ENCODE measurements around the gene FOXP3.

The FOXP3 gene

DNA sequence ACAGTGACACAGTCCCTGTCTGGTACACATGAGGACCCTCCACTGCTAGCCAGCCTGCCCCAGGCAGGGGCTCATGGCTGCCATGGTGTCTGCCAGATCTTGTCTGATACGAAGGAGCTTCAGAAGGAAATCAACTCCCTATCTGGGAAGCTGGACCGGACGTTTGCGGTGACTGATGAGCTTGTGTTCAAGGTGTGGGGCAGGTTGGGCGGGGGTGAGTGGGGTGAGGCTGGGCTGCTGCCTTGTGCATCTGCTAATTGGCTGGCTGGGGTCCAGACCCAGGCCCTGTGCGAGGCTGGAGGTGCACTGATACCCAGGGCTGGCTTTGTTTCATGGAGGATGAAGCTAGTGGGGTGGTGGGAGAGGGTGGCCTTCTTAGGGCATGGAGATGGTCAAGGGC lies 15.4 kb downstream of the FOXP3 start:
- DNase-seq: no peak

DNA sequence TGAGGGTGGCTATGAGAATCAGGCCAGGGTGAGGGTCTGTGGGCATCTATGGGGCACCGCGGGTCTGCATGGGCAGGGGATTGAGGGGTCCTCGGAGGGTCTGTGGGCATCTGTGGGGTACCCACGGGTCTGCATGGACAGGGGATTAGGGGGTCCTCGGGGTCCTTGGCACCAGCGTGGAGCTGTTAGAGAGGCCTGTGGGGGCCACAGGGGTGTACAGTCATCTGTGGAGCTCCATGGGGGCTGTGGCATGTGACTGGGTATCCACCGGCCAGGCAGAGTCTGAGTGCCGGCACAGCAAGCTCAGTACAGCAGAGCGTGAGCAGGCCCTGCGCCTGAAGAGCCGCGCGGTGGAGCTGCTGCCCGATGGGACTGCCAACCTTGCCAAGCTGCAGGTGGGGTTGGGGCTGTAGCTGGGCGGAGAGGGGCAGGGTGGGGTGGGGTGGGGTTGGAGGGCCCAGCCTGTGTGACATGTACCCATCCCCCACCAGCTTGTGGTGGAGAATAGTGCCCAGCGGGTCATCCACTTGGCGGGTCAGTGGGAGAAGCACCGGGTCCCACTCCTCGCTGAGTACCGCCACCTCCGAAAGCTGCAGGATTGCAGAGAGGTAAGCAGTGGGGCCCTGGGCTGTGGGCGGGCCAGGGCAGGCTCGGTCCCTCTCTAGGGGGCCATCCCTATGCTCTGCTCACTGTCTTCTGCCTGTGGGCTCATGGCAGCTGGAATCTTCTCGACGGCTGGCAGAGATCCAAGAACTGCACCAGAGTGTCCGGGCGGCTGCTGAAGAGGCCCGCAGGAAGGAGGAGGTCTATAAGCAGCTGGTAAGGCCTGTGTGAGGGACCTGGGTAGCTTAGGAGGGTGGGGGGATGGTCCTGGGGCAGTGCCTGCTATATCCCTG lies 16.3 kb downstream of the FOXP3 start:
- no peak for DNase-seq

DNA sequence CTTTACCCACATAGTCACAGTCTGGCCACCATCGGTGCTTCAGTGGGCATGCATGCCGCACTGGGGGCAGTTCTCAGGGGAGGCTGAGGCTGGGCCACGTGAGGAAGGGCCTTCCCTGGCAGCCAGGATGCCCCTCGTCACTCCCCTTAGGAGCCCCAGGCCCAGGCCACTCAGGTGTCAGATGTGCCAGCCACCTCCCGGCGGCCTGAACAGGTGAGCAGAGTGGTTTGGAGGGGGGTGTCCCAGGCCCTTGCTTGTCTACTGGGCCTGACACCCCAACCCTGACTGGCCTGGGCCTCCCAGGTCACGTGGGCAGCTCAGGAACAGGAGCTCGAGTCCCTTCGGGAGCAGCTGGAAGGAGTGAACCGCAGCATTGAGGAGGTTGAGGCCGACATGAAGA lies 17.2 kb downstream of the FOXP3 start:
- DNase-seq: no peak

DNA sequence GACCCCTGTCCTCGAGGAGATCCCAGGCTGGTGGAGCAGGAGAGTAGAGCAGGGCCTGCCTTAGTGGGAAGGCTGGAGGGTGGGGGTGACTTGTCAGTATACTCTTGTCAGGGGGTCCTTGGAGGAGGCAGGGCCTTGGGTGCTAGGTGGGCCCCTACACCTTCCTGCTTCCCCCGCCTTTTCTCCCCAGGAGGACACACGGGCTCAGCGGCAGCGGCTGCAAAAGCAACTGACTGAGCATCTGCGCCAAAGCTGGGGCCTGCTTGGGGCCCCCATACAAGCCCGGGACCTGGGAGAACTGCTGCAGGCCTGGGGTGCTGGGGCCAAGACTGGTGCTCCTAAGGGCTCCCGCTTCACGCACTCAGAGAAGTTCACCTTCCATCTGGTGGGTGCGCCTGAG lies 18.0 kb downstream of the FOXP3 start:
- DNase-seq: no peak

DNA sequence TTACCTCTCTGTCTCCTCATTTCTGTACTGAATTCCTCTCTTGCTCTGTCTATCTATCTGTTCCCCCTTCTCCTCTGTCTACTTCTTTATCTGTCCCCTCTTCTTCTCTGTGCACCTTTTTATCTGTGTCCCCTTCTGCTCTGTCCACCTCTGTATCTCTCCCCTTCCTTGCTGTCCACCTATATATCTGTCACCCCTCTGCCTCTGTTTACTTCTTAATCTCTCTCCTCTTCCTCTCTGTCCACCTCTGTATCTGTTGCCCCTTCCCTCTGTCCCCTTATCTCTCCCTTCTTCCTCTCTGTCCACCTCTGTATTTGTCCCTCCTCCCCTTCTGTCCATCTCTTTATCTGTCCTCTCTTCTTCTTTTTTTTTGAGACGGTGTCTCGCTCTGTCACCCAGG lies 20.3 kb downstream of the FOXP3 start:
- DNase-seq: no peak

DNA sequence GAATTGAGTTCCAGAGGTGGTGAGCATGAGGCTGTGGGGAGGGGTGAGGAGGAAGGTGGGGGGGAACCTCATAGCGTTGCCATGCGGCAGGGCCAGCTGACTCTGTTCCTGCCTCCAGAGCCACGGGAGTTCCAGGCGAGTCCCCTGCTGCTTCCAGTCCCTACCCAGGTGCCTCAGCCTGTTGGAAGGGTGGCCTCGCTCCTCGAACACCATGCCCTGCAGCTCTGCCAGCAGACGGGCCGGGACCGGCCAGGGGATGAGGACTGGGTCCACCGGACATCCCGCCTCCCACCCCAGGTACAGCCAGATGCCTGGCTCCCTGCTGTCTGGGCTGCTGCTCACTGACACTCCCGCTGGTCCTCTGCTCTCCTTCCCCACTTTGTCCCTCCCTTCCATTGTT lies 21.3 kb downstream of the FOXP3 start:
- DNase-seq: no peak

DNA sequence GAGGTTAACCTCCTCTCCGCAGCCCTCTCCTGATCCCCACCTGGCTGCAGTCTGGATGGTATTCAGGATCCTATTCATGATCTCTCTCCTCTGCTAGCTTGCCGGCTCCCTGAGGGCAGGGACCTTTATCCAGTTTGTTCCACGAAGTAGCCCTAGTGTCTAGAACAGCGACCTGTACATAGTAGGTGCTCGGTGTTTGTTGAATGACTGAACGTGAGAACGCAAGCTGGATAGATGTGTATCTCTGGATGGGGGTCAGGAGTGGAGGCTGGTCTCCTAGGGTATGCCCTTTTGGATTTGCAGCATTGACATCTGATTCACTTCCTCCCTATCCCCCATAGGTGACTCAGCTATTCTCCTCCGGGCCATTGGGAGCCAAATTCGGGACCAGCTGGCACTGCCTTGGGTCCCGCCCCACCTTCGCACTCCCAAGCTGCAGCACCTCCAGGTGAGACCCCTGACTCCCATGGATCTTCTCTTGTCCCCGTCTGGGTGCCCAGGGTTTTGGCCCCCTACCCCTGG lies 21.9 kb downstream of the FOXP3 start:
- DNase-seq: no peak

DNA sequence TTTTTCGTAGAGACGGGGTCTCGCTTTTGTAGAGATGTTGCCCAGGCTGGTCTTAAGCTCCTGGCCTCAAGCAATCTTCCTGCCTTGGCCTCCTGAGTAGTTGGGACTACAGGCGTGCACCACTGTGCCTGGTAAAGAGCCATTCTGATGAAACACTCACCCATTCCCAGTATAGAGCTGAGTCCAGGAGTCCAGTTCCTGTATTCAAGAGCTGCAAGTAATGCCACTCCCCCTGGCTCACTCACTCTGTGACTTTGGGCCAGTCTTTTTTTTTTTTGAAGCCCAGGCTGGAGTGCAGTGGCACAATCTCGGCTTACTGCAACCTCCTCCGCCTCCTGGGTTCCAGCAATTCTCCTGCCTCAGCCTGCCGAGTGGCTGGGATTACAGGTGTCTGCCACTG lies 25.8 kb downstream of the FOXP3 start:
- DNase-seq: no peak

DNA sequence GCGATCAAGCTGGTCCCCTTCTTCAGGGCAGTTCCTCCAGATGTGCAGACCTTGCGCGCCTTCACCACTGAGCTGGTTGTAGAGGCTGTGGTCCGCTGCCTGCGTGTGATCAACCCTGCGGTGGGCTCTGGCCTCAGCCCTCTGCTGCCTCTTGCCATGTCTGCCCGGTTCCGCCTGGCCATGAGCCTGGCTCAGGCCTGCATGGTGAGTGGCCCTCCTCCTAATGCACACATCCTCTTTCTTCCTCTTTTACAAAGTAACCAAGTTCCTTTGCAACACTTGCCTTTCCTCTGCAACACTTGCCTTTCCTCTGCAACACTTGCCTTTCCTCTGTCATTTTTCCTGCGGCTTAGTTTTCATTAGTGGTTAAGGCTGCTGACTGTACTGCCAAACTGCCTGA lies 27.4 kb downstream of the FOXP3 start:
- DNase-seq: no peak

DNA sequence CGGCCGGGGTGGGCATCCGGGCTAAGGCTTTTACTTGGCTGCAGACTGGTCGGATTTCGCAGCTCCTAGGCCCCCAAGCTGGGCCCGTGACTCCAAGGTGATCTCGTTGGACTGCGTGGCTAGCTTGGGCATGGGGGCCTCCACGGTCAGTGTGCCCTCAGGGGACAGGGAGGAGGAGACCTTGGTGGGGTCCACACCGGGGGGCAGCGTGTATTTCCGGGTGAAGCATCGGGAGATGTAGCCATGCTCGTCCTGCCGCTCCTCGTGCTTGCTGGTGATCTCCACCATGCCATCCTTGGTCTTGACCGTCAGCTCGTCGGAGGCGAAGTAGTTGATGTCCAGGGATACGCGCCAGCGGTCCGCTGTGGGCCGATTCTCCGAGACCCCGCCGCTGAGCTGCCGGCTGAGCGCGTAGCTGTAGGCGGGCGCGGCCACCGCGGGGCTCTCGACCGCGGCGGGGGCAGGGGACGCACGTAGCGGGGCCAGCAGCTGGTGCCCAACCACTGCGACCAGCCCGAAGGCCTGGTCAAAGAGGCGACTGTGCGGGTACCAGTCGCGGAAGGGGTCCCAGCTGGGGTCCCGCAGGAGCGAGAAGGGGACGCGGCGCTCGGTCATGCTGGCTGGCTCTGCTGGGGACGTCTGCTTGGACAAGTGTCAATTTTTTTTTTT lies 30.5 kb downstream of the FOXP3 start:
- no peak for DNase-seq

DNA sequence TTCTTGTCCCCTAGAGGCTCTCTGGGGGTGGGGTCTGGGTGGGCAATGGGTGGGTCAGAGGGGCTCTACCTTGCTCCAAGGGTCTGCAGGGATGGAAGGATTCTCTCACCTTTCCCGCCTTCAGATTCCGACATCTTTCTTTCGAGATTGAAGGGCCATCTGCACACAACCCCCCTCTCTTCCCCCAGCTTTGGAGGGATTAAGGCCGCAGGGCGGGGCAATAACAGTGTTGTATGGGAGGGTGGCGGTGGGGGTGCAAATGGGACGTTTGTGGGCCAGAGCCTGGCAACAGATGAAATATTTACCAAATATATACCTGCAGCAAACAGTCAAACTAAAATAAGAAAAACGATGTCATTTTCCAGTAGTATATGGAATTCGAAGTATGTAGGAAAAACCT lies 31.3 kb downstream of the FOXP3 start, which contains the start of gene CACNA1F:
Gene CACNA1F (minus strand): TSS at position 165 of the 400 bp plus-strand sequence. CDS start 31 bp downstream, at position 134.
- DNase-seq: no peak

DNA sequence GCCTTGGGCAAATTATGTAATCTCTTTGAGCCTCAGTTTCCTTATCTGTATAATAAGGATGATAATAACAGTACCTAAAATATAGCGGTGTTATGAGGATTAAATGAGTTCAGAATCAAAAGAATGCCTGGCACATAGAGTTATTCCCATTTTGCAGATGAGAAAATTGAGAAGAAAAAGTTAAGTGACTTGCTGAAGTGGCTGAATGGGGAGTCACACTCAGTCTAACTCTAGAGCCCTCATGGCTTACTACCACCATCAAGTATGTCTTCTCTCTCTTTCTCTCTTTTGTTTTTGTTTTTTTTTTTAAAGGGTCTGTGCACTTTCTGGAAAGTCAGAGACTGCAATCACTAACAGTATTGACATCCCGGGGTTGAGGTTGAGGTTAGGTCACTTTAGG lies 32.0 kb downstream of the FOXP3 start:
- DNase-seq: no peak

DNA sequence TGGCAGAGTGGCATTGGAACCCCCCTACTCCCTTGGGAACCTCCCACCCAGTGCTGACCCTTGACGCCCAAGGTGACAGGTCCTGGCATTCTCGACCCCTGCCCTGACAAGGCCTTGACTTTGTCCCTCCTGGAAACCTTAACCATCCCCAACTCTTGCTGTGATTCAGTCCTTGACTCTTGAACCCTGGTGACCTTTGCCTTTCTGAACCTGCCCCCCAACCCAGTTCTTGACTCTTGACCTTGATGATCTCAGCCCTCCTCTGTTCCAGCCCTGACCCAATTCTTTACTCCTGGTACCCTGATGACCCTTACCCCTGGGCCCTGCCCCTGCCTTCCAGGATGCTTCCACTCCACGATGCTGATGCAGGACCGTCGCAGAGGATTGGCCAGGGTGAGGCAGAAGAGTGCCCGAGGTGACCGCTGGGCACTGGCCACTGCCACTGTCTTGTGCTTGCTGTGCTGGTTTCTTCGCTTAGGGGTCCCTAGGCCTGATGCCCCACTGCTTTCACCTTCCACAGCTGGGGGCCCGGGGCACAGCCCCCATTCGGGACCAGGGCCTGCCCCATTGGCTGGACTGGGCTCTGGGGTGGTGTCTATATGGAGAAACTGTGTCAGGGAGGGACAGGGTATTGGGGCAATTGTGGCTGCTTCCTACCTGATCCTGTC lies 33.0 kb downstream of the FOXP3 start:
- no peak for DNase-seq

DNA sequence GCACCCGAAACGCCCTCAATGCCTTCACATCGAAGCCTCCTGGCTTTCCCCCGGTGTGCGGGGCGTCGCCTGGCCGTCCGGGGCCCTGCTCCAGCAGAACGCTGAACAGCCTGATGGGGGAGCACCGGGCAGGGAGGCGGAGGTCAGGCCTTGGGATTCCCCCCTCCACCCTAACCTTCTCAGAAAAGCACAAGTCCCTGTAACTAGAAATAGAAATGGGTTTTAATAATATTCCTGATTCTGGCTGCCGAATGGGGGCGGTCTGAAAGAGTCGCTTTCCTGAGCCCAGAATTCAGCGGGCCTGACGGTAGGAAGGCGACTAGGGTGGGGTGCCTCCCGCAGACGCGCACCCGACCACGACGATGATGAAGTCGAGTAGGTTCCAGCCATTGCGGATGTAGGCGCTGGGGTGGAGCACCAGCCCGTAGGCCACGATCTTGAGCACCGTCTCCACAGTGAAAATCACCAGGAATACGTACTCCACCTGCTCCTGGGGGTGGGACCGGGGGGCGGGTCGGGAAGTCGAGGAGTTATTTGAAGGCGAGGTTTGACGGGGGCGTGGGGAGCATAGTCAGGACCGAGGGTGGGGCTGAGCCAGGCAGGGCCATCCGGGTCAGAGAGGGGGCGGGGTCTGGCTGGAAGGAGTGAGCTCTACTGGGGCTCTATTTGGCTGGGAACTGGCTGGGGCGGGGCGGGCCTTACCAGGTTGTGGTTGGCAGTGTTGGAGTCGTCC lies 33.8 kb downstream of the FOXP3 start:
- no peak for DNase-seq

DNA sequence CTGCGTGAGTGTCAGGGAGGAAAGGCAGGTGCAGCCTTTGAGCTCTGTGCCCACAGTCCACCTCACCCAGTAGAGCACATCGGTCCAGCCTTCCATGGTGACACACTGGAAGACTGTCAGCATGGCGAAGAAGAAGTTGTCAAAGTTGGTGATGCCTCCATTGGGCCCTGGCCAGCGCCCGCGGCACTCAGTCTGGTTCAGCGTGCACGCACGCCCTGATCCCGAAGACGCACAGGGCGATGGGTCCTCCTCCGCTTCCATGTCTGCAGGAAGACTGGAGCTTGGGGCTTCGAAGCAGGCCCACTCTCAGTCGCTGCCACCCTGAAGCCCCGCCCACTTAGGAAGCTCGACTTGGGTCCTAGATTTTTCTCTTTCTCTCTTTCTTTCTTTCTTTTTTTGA lies 36.3 kb downstream of the FOXP3 start:
- no peak for DNase-seq

DNA sequence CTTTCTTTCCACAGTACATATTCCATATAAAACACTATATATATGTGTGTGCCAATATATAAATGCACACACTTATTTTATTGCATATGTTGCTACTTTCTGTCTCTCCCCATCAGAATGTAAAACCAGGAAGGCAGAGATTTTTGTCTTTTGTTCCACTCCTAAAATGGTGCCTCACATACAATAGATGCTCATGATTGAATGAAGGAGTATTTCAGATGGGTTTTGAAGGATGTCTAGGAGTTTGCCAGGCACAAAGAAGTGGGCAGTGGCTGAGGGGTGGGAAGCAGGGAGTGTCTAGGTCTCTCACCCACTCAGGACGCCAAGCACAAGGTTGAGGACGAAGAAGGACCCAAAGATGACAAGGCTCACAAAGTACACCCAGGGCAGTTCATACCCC lies 36.8 kb downstream of the FOXP3 start:
- DNase-seq: no peak

DNA sequence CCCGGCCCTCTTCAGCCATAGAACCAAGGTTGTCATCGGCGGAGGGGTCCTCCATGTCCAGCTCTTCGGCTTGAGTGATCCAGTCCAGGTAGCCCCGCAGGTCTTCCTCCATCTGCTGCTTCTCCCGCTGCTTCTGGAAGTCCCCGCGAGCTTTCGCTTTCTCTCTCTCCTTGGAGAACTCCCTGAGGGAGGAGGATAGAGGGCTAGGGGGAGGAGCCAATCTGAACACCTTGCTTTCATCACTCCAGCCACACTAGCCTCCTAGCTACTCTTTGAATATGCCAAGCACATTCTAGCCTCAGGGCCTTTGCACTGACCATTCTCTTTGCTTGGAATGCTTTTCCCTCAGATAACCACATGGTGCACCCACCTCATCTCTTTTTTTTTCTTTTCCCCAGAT lies 37.6 kb downstream of the FOXP3 start:
- DNase-seq: no peak

DNA sequence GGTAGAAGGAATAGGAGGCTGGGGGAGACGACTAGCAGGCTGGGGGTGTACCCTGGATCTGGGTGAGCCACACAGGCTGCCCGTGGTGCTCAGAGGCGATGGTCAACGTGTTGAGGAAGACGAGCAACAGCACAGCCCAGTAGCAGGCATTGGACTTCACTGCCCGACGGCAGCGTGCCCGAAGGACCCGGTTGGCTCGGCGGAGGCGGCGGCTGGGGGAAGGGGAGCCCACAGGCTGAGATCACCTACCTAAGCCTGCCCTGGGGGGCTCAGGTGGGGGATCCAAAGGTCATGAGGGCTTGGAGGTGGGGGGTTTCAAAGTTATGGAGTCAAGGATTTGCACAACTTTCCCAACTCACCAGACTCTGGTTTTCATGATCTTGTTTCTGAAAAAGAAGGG lies 38.7 kb downstream of the FOXP3 start:
- DNase-seq: no peak

DNA sequence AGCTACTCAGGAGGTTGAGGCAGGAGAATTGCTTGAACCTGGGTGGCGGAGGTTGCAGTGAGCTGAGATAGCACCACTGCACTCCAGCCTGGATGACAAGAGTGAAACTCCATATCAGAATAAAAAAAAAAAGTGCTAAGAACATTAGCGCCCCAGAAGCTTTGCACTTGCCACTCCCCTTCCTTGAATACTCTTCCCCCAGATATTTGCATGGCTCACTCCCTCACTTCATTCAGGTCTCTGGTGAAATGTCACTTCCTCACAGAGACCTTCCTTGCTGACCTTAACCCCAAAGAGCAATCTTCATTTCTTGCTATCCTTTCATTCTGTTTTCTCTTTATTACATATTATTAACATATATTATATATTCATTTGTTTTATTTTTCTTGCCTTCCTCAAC lies 42.6 kb downstream of the FOXP3 start:
- DNase-seq: no peak

DNA sequence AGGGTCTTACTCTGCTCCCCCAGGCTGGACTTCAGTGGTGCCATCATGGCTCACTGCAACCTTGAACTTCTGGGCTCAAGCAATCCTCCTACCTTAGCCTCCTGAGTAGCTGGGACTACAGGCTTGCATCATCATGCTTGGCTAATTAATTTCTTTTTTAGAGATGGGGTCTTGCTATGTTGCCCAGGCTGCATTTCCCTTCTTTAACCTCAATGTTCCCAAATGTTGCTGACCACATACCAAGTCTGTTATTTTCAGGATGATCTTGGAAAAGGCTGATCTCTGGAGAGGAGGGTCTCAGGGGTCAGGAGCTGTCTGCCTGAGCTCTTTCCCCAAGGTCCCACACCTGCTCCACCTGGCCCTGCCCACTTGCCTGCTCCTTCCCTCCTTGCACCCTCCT lies 44.4 kb downstream of the FOXP3 start:
- no peak for DNase-seq

DNA sequence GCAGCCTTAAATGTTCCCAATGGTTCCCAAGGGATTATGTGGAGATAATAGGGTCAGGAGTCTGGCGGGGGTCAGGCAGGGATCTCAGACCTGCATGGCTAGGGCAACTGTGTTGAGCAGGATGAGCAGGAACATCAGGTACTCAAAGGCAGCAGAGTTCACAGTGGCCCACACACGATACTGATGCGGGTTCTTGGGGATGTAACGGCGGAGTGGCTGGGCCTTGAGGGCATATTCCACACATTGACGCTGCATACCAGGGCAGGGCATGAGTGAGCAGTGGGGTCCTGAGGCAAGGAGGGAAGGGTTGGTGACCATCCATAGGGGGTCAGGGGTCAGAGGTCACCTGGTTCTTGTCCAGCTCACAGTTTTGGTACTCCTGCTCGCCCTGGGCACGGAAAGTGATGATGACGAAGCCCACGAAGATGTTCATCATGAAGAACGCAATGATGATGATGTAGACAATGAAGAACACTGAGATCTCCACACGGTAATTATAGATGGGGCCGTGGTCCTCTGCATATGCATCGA lies 49.4 kb downstream of the FOXP3 start:
- DNase-seq: no peak

DNA sequence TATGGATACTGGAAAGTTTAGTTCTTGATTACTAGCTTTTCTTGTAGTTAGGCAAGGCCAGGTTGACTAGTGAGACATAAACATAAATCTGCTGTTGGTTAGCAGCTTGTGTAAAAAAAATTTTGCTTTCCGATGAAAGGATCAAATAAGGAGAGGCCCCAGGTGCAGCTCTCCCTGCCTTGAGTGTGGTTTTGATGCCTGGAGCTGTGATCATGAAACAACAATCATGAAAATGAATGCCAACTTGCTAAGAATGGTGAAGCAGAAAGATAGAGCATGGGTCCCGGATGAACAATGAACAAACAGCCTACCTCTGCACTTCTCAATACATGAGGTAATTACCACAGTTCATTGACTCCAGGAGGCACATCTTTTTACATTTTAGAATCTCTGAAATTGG lies 50.1 kb downstream of the FOXP3 start:
- no peak for DNase-seq

Data from fibroblast of skin of scalp (primary cell).